Myocyte (in vitro differentiated cells): Measurements from ENCODE around the gene NPHP1. TPM values are rescaled to one million over a fixed set of nuclear protein-coding genes. Genes with fewer than 3 reads are reported as not detected.
A peak's percentile ranks its signal among the peaks of the same experiment; 100 is the strongest.
"Not testable (repeated sequence)": the region's sequence is repeated elsewhere in the genome, so short reads cannot be mapped to it uniquely, and the experiment has no call there.

ENCODE experiments used
- DNase-seq: peaks from one replicate; pipeline ENCODE4 v3.0.0-alpha.2; 2012; ENCODE audit warnings: low read depth
- total RNA-seq: library from RNA; depleted of rRNA; stranded (reverse); fragments of >200 nt; gene quantifications from 2 replicates; pipeline ENCODE4 v1.2.3, GENCODE V29; 2014

NPHP1 gene
- total RNA-seq, 1 donor from 2014 or later = 3.4 TPM

- no peak for DNase-seq
Measured at GRCh38 chr2:110131166-110131565, 73.6 kb downstream of the NPHP1 start.

DNA sequence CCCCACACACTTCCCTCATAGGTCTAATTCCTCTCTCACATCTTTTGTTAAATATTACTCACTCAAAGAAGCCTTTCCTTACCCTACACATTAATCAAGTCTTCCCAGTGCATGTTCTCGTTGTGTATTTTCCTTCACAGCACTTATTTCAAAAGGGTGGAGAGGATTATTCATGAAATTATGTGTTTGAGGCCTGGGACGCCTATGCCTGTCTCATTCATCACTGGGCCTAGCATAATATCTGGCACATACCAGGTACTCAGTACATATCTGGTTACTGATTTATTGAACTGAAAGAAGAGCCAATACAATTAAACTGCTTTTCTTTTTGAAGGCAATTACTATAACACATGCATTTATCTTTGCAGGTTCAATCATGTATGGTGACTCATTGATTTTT lies 74.1 kb downstream of the NPHP1 start:
- DNase-seq = no peak

GRCh38 chr2:110126906-110127305 lies 77.9 kb downstream of the NPHP1 start:
- DNase-seq = no peak

GRCh38 chr2:110126086-110126773 lies 78.6 kb downstream of the NPHP1 start:
- DNase-seq = no peak

DNA sequence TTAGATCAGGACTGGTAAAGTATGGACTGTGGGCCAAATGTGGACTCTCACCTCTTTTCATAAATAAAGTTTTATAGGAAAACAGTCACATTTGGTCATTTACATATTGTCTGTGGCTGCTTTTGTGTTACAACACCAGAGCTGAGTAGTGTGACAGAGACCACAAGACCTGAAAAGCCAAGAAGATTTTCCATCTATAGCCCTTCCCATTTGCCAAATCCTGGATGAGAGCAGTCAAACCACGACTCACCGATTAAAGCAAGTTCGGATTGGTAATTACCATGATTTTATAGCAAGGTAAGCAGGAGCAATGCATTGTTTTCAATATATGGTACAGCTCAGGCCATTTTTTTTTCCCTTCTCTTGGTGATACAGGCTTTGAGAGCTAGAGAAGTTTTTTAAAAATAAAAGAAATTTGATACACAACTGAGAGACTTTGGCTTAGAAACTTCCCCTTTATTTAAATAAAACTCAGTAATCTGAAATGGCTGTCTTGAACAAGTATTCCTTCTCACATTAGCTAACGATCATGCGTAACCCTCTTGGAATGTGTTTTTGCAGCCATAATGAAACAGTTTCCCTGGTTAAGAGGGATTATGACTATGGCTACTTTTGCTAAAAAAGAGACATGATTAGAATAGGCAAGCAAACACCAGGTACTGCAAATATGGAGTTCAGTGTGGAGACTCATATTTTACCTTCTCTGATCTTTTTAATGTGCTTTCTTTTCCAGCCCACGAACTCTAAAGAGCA lies 79.7 kb downstream of the NPHP1 start:
- no peak for DNase-seq

DNA sequence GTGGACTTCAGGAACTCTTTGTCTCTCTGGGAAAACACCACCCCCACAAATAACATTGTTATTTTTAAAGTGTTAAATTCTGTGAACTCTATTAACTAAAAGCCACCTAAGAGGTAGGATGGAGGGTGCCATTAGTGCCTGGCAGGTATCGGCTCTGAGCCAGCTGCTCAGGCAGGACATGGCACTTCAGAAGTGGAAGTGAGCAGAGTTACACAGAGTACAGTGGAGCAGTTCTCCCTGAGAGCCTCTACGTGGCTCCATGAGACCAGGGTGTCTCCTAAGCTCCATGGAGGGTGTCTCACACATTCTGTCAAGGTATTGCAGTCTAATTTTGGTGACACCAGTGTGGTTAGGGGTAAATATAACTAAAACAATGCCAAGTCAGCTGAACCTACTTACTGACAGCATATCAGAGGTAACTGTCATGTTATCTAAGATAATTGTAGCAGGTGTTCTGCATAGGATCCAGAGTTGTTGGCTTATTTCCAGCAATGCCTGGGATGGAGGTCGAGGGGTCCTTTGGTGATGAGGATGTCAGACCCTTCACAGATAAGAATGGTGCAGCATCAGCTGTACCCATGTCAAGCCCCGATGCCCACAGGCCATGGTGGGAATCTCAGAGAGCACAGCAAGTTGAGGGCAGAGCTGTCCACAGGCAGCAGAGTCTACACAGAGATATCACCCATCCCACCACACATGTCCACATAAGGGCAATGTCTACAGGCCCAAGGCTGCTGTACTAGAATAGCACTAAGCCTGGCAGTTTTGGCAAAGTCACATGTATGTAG lies 80.6 kb downstream of the NPHP1 start:
- no peak for DNase-seq

DNA sequence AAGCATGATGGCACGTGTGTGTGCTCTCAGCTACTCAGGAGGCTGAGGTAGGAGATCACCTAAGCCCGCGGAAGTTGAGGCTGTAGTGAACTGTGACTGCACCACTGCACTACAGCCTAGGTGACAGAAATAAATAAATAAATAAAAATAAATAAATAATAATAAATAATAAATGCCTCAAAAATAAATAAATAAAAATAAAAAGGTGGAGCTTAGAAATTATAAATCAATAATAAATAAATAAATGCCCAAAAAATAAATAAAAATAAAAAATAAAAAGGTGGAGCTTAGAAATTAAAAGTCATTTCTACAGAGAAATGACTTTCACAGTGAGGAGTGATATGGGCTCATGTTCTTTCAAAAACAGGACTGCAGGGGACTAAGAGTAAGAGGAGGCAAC lies 83.2 kb downstream of the NPHP1 start:
- DNase-seq = no peak

DNA sequence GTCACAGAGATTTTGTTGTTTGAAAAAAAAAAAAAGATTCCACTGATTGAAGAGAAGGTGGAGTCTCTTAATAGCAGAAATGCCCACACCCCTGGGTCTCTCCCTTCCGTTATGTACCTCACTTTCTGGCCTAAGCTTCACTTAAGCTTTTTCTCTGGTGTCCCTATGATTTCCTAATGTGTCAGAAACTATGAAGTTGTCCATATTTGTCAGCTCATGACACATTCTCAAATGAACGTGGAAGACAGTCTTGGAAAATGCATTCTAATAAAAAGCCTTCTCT lies 83.8 kb downstream of the NPHP1 start:
- DNase-seq = no peak

DNA sequence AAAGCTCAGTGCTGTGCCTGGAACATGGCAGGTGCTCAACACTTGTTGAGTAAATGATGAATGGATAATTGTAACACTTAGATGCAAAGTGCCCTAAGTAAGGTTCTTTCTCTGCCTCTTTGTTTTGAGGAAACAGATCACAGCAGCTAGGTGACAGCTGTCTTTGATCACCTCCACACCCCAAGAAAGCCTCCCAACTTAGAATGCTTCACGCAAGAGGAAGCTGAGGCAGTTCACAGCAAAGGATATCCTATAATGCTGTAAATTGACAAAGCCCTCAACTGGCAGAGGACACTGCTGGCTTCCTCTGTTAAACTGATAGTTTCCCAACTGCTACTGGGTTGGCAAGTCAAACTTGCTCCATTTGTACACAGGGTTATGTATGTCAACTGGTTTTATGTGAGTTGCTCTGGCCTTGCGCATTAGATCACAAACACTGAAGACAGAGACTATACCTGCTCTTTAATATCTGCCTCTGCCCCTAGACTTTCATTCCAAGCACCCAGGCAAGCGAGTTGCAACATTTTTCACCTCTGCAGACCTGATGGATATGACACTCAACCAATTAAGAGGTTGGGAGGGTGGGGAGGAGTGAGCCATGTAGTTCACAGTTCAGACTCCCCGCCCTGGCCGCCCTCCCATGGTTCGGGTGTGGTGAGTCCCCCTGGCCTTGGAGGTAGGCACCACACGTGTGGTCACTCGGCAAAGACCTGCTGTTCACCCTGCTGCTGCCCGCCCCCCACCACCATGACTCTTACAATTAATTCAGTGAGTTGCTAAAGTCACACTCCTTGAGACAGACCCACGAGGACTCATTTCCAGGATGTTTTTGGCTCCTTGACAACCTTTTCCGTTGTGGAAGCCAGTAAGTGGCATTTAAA lies 84.4 kb downstream of the NPHP1 start:
- DNase-seq = no peak

DNA sequence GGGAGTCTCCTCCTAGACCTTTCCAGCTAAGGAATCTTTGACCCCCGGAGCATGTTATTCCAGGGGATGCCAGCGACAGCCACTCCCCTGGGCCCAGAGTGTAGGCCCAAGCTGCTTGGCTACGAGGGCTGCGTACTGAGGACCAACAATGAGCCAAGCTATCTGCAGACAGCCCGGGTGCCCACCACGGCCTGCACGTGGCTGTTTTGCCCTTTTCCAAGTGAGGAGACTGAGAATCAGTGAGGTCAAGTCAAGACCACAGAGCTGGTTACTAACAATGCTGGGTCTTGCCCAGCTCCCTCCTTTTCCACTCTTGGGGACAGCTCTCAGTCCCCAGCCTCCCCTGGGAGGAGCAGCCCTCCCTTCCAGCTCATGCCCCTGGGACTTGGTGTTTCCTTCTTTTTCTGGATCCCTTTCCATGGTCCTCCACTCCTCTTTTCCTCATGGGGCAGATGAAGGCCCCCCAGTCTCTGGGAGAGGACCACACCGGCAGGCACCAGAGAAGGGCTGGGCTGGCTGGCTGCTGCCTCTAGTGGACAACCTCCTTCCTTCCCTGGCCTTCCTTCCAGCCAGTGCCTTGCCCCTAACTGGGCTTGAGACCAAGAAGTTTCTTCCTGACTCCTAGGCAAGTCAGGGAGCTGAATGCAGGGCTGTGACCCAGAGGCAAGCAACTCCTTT lies 88.6 kb downstream of the NPHP1 start:
- no peak for DNase-seq

GRCh38 chr2:110115291-110116032 lies 89.4 kb downstream of the NPHP1 start, which contains the start of gene MALL:
MALL (minus strand) TSS chr2:110115822; CDS start chr2:110115792, 30 bp downstream.
- DNase-seq = no peak

DNA sequence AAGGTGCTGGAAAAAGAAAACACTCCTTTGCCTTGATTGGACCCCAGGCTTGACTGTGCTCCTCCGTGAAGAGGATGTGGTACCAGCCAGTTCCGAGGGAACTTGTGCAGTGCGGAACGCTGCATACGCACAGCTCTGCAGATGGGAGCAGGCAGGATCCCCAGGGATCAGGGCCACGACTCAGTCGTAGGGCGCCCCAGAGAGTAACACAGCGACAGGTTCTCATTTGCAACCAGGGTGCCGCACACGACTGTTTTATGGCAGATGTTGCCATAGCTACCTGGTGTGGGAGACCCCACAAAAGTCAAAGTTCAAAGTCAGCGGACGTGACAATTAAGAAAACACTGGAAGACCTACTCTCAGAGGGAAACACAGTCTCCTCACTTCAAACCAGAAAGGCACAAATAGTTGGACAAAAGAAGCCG lies 90.0 kb downstream of the NPHP1 start:
- no peak for DNase-seq

- no peak for DNase-seq
Measured at GRCh38 chr2:110113961-110114591, 90.7 kb downstream of the NPHP1 start.

- not testable (repeated sequence) for DNase-seq
Measured at GRCh38 chr2:110108291-110108690, 96.5 kb downstream of the NPHP1 start.

DNA sequence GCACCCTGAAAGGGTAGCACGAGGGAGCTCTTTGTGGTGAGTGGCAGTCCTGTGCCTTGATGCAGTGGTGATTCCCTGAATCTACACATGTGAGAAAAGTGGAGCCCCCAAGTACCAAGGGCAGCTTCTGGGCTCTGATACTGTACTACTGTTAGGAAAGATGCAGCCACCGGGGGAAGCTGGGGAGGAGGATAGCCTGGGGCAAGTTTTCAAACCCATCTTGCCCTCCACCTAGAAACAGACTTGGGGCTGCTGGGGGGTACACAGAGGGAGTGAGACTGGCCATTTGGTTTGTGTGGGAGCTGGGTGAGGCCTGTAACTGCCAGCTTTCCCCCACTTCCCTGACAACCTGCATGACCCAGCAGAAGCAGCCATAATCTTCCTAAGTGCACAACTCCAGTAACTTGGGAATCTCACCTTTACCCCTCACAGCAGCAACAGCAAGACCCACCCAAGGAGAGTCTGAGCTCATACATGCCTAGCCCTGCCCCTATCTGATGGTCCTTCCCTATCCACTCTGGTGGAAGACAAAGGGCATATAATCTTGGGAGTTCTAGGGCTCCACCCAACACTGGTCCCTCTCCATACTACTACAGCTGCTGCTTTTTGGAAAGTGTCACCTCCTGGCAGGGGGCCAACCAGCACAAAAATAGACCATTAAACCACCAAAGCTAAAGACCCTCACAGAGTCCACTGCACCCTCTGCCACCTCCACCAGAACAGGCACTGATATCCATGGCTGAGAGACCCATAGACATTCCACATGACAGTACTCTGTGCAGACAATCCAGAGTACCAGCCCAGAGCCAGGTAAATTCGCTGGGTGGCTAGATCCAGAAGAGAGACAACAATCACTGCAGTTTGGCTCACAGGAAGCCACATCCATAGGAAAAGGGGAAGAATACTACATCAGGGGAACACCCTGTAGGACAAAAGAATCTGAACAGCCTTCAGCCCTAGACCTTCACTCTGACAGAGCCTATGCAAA lies 97.4 kb downstream of the NPHP1 start:
- DNase-seq = peak; percentile 24

- no peak for DNase-seq
Measured at GRCh38 chr2:110106642-110107041, 98.2 kb downstream of the NPHP1 start.

DNA sequence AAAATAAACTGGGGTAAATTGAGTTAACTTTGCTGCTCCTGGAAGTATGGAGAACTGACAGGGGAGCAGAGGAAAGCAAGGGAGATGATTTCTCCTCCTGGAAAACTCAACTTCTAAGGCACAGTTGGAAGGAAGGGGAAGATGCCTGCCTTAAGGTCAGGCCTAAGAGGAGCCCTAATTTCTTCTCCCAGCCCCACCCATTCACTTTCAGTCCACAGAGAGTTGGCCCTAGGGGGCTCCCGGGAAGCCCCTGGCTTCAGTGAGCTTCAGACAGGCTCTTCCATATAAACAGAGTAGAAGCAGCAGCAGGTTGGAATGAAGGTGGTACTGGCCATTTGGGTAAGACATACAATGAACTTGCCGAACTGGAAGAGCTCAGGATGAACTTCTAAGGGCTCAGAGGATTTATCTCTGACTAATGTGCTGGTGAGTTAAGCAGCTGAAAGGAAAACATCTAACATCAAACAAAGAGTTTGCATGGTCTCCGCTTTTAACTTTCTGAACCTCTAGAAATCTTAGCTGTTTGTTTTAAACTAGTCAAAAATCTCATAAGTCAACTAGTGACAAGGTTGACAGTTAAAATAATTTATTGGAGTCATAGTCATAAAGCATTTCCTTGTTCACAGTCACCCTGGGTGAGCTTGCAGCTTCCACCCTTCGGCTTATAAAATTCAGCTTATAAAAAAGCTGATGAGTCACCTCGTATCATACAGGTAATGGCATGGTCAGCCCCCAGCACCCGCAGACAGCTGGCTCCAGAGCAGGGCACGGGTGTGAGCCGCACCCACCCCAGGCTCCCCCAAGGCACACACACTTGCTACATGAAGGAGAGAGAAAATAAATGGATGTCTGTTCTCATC lies 99.0 kb downstream of the NPHP1 start:
- DNase-seq = peak; percentile 70
